Transverse colon (tissue), 4 donors: Measurements from ENCODE around the gene U2AF1. TPM values are rescaled to one million over a fixed set of nuclear protein-coding genes. Genes with fewer than 3 reads are reported as not detected.
"Not testable (repeated sequence)": the region's sequence is repeated elsewhere in the genome, so short reads cannot be mapped to it uniquely, and the experiment has no call there.

Experiments used
- DNase-seq: peaks from one replicate; pipeline ENCODE4 v3.0.0-alpha.2; 2019
- H3K27ac ChIP-seq, 4 donors: fragments of 200-600 bp; sonication (generic); 2 replicates each; pipeline ENCODE4 v1.5.1; 2016 to 2018; ENCODE audit warnings: inconsistent platforms in 4 of 4
- H3K27me3 ChIP-seq: fragments of 200-600 bp; sonication (generic); 2 replicates; pipeline ENCODE4 v1.5.1; 2017; ENCODE audit warnings: inconsistent platforms
- H3K36me3 ChIP-seq, 4 donors: fragments of 200-600 bp; sonication (generic); 2 replicates each; pipeline ENCODE4 v1.5.1; 2017 to 2019; ENCODE audit warnings: inconsistent platforms in 4 of 4
- H3K4me1 ChIP-seq, 4 donors: fragments of 200-600 bp; sonication (generic); 2 replicates each; pipeline ENCODE4 v1.5.1; 2017 to 2020; ENCODE audit warnings: inconsistent platforms in 4 of 4
- H3K4me3 ChIP-seq, 4 donors: fragments of 200-600 bp; sonication (generic); 1 replicate in 1 of 4; 2 replicates in 3 of 4; pipeline versions ENCODE4 v1.5.1 to v1.6.1; 2017 to 2019; ENCODE audit warnings: inconsistent platforms in 4 of 4
- H3K9me3 ChIP-seq, 2 donors: fragments of 200-600 bp; sonication (generic); 2 replicates each; pipeline ENCODE4 v1.5.1; 2017 to 2019; ENCODE audit warnings: inconsistent platforms in 2 of 2
- WGBS, 2 donors: methylation state at CpG; one replicate each; pipeline ENCODE4 v1.1.5; 2018; ENCODE audit warnings: low coverage in 1 of 2; 5-methylcytosine and 5-hydroxymethylcytosine counted together
- in situ Hi-C, 4 donors: fragments of 200-750 bp; cut with MboI; loops; one replicate each; pipeline versions ENCODE4 v1.15.0 to v1.15.1; 2017; ENCODE audit warnings: low sequenced_read_pairs in 3 of 4, low pct_ligation_motif_present in 1 of 4, low pct_unique_long_range_greater_than_20kb in 1 of 4
- intact Hi-C: fragments of 100-400 bp; cut with DNase I; formaldehyde crosslinking; loops from one replicate; pipeline ENCODE4 v1.15.1; 2023; ENCODE audit warnings: low total_unique reads
- total RNA-seq, 4 donors: library from RNA; depleted of rRNA; stranded (reverse); fragments of >200 nt; gene quantifications; one replicate each; pipeline ENCODE4 v1.1.0, GENCODE V29; 2016

U2AF1 gene
- total RNA-seq, 4 donors from 2014 or later: 34.8 to 62.8 (median 49.8) TPM

- DNase-seq, in situ Hi-C loops, H3K27me3 ChIP-seq, H3K27ac ChIP-seq, intact Hi-C loops, H3K9me3 ChIP-seq, H3K36me3 ChIP-seq, H3K4me3 ChIP-seq, H3K4me1 ChIP-seq: not testable (repeated sequence)
- WGBS, 2 donors: no CpG with 5 or more reads among the region's 28 CpGs
Measured at GRCh38 chr21:43076643-43077042, 30.7 kb downstream of the U2AF1 start.

- in situ Hi-C loops, DNase-seq, H3K9me3 ChIP-seq, H3K27ac ChIP-seq, intact Hi-C loops, H3K36me3 ChIP-seq, H3K4me1 ChIP-seq, H3K27me3 ChIP-seq, H3K4me3 ChIP-seq: not testable (repeated sequence)
- no CpG with 5 or more reads among the region's 77 CpGs for WGBS, 2 donors
Measured at GRCh38 chr21:43076023-43076637, 31.2 kb downstream of the U2AF1 start.

GRCh38 chr21:43075170-43076022 is 32.0 kb downstream of the U2AF1 start, which contains the start of gene CBS:
Gene CBS (minus strand): TSS chr21:43075835. CDS start chr21:43072193, 3,642 bp downstream.
- H3K9me3 ChIP-seq, DNase-seq, H3K4me3 ChIP-seq, H3K36me3 ChIP-seq, H3K27me3 ChIP-seq, H3K27ac ChIP-seq, intact Hi-C loops, H3K4me1 ChIP-seq, in situ Hi-C loops: not testable (repeated sequence)
- no CpG with 5 or more reads among the region's 84 CpGs for WGBS, 2 donors

- not testable (repeated sequence) for H3K27me3 ChIP-seq
- WGBS, 2 donors: no CpG with 5 or more reads among the region's 74 CpGs
Measured at GRCh38 chr21:43074401-43075169, 32.8 kb downstream of the U2AF1 start.

GRCh38 chr21:43072742-43073141 is 34.6 kb downstream of the U2AF1 start:
- DNase-seq, H3K27ac ChIP-seq, H3K36me3 ChIP-seq, H3K27me3 ChIP-seq, in situ Hi-C loops, intact Hi-C loops, H3K4me1 ChIP-seq, H3K9me3 ChIP-seq, H3K4me3 ChIP-seq: not testable (repeated sequence)
- no CpG with 5 or more reads among the region's 11 CpGs for WGBS, 2 donors

More at GRCh38 chr21:43074401-43075169, 32.8 kb downstream of the U2AF1 start:
- H3K4me1 ChIP-seq, intact Hi-C loops, H3K27ac ChIP-seq, H3K9me3 ChIP-seq, DNase-seq, H3K4me3 ChIP-seq, in situ Hi-C loops, H3K36me3 ChIP-seq: not testable (repeated sequence)

GRCh38 chr21:43069682-43070081 is 37.7 kb downstream of the U2AF1 start:
- H3K4me3 ChIP-seq, intact Hi-C loops, H3K4me1 ChIP-seq, DNase-seq, in situ Hi-C loops, H3K9me3 ChIP-seq, H3K27me3 ChIP-seq, H3K36me3 ChIP-seq, H3K27ac ChIP-seq: not testable (repeated sequence)
- WGBS, 2 donors: no CpG with 5 or more reads among the region's 10 CpGs

GRCh38 chr21:43068065-43068464 is 39.3 kb downstream of the U2AF1 start:
- H3K4me1 ChIP-seq, intact Hi-C loops, H3K36me3 ChIP-seq, H3K27me3 ChIP-seq, DNase-seq, H3K9me3 ChIP-seq, in situ Hi-C loops, H3K27ac ChIP-seq, H3K4me3 ChIP-seq: not testable (repeated sequence)
- WGBS, 2 donors: 56% methylated on average over 4 of the region's 12 CpGs; no CpG with 5 or more reads in 1 of the 2 donors

- H3K27ac ChIP-seq, H3K4me3 ChIP-seq, H3K36me3 ChIP-seq, DNase-seq, H3K9me3 ChIP-seq, H3K4me1 ChIP-seq, in situ Hi-C loops, H3K27me3 ChIP-seq, intact Hi-C loops: not testable (repeated sequence)
- no CpG with 5 or more reads among the region's 12 CpGs for WGBS, 2 donors
Measured at GRCh38 chr21:43066690-43067089, 40.7 kb downstream of the U2AF1 start.

- in situ Hi-C loops, H3K27ac ChIP-seq, H3K4me3 ChIP-seq, intact Hi-C loops, H3K27me3 ChIP-seq, H3K36me3 ChIP-seq, DNase-seq, H3K9me3 ChIP-seq, H3K4me1 ChIP-seq: not testable (repeated sequence)
- no CpG with 5 or more reads among the region's 30 CpGs for WGBS, 2 donors
Measured at GRCh38 chr21:43065991-43066390, 41.4 kb downstream of the U2AF1 start.

GRCh38 chr21:43064265-43064917 is 43.0 kb downstream of the U2AF1 start:
- H3K36me3 ChIP-seq, H3K27me3 ChIP-seq, intact Hi-C loops, H3K27ac ChIP-seq, H3K4me1 ChIP-seq, DNase-seq, H3K4me3 ChIP-seq, H3K9me3 ChIP-seq, in situ Hi-C loops: not testable (repeated sequence)
- no CpG with 5 or more reads among the region's 22 CpGs for WGBS, 2 donors
